HPDE6-E6E7 (cell line): ENCODE results near the gene POU6F2.

Experiments
- DNase-seq: peaks from one replicate; pipeline ENCODE4 v3.0.0; 2011; ENCODE audit warnings: missing footprints; ENCODE audit errors: extremely low spot score

Gene POU6F2

GRCh38 chr7:39069896-39070881 is 92.5 kb downstream of the POU6F2 start:
- DNase-seq = no peak

GRCh38 chr7:39071116-39071515 is 93.4 kb downstream of the POU6F2 start:
- DNase-seq = no peak

- DNase-seq = no peak
Measured at GRCh38 chr7:39073432-39073831, 95.7 kb downstream of the POU6F2 start.

GRCh38 chr7:39075210-39075609 is 97.5 kb downstream of the POU6F2 start:
- DNase-seq = no peak

- no peak for DNase-seq
Measured at GRCh38 chr7:39083781-39084180, 106.1 kb downstream of the POU6F2 start.

- DNase-seq = no peak
Measured at GRCh38 chr7:39084349-39084748, 106.6 kb downstream of the POU6F2 start.

GRCh38 chr7:39085189-39085588 is 107.5 kb downstream of the POU6F2 start:
- no peak for DNase-seq

GRCh38 chr7:39085590-39086049 is 107.9 kb downstream of the POU6F2 start:
- DNase-seq = no peak

GRCh38 chr7:39086638-39087360 is 109.1 kb downstream of the POU6F2 start:
- no peak for DNase-seq

- no peak for DNase-seq
Measured at GRCh38 chr7:39088730-39089593, 111.3 kb downstream of the POU6F2 start.

- DNase-seq = no peak
Measured at GRCh38 chr7:39091145-39091544, 113.4 kb downstream of the POU6F2 start.

GRCh38 chr7:39091774-39092173 is 114.1 kb downstream of the POU6F2 start:
- DNase-seq = no peak

- no peak for DNase-seq
Measured at GRCh38 chr7:39094731-39095130, 117.0 kb downstream of the POU6F2 start.

GRCh38 chr7:39095875-39096619 is 118.3 kb downstream of the POU6F2 start:
- DNase-seq = no peak

GRCh38 chr7:39098506-39098905 is 120.8 kb downstream of the POU6F2 start:
- no peak for DNase-seq

- no peak for DNase-seq
Measured at GRCh38 chr7:39099146-39099545, 121.4 kb downstream of the POU6F2 start.

- no peak for DNase-seq
Measured at GRCh38 chr7:39100270-39100669, 122.6 kb downstream of the POU6F2 start.

GRCh38 chr7:39102234-39102633 is 124.5 kb downstream of the POU6F2 start:
- no peak for DNase-seq

- no peak for DNase-seq
Measured at GRCh38 chr7:39105720-39106119, 128.0 kb downstream of the POU6F2 start.

GRCh38 chr7:39125846-39126245 is 148.1 kb downstream of the POU6F2 start:
- no peak for DNase-seq

- no peak for DNase-seq
Measured at GRCh38 chr7:39127058-39127457, 149.3 kb downstream of the POU6F2 start.
